SK-N-MC (cell line): ENCODE data around the gene GATA1.
"Not testable (repeated sequence)": the region's sequence is repeated elsewhere in the genome, so short reads cannot be mapped to it uniquely, and the experiment has no call there.

Experiments used
- DNase-seq: peaks from one replicate; pipeline ENCODE4 v3.0.0-alpha.2; 2011; ENCODE audit warnings: low read depth, low spot score
- H3K27ac ChIP-seq: fragments of 200-600 bp; sonication (generic); 2 replicates; pipeline ENCODE4 v1.5.1; 2016; ENCODE audit warnings: mixed run types
- H3K36me3 ChIP-seq: fragments of 200-600 bp; sonication (generic); 2 replicates; pipeline ENCODE4 v1.6.1; 2017; ENCODE audit warnings: antibody characterized with exemption, low read length, mixed read lengths; ENCODE audit not compliant: insufficient read depth
- H3K4me3 ChIP-seq: fragments of 200-600 bp; sonication (generic); 2 replicates; pipeline ENCODE4 v1.5.1; 2016
- H3K9ac ChIP-seq: fragments of 200-600 bp; sonication (generic); 2 replicates; pipeline ENCODE4 v1.8.0; 2017; ENCODE audit warnings: mixed run types, mixed read lengths; ENCODE audit not compliant: insufficient read length
- H3K9me3 ChIP-seq: fragments of 200-600 bp; sonication (generic); 2 replicates; pipeline ENCODE4 v1.6.1; 2017; ENCODE audit warnings: low read depth, mild to moderate bottlenecking, antibody characterized with exemption, low read length, moderate library complexity, mixed read lengths
- EZH2 ChIP-seq: fragments of 200-600 bp; sonication (generic); IDR thresholded peaks from one replicate; pipeline ENCODE4 v1.6.1; 2017; ENCODE audit warnings: antibody characterized with exemption
- FOXP2 ChIP-seq: optimal IDR thresholded peaks from 2 replicates; pipeline ENCODE3; 2011; ENCODE audit warnings: mild to moderate bottlenecking, moderate library complexity; ENCODE audit not compliant: insufficient read depth; ENCODE audit errors: extremely low read length, control extremely low read depth
- POLR2AphosphoS5 ChIP-seq: IDR thresholded peaks from 2 replicates; pipeline ENCODE4 v1.6.1; 2012; ENCODE audit warnings: mild to moderate bottlenecking, low read depth, low read length, borderline replicate concordance

GATA1 gene

GRCh38 chrX:48818098-48818497, 31.7 kb downstream of the GATA1 start:
- Histone ChIP-seq H3K27ac (no peak overlapping the region), H3K9ac (no peak overlapping the region), H3K9me3 (no peaks in the 10 kb centered on the region), H3K4me3 (no peak overlapping the region), H3K36me3 (no peaks in the 10 kb centered on the region)
- DNase-seq = no peak
- no peak for TF ChIP-seq EZH2
- TF ChIP-seq POLR2AphosphoS5 = no peak
- TF ChIP-seq FOXP2 = no peak

- Histone ChIP-seq H3K36me3 (no peaks in the 10 kb centered on the region), H3K4me3 (no peak overlapping the region), H3K9me3 (no peaks in the 10 kb centered on the region), H3K9ac (no peak overlapping the region), H3K27ac (no peak overlapping the region)
- DNase-seq = no peak
- TF ChIP-seq FOXP2 = no peak
- TF ChIP-seq EZH2 = no peak
- no peak for TF ChIP-seq POLR2AphosphoS5
Measured at GRCh38 chrX:48818866-48819265, 32.5 kb downstream of the GATA1 start.

- H3K27ac ChIP-seq, DNase-seq, H3K9me3 ChIP-seq, H3K36me3 ChIP-seq, H3K9ac ChIP-seq, H3K4me3 ChIP-seq: not testable (repeated sequence)
Measured at GRCh38 chrX:48819394-48819793, 33.0 kb downstream of the GATA1 start.

DNA sequence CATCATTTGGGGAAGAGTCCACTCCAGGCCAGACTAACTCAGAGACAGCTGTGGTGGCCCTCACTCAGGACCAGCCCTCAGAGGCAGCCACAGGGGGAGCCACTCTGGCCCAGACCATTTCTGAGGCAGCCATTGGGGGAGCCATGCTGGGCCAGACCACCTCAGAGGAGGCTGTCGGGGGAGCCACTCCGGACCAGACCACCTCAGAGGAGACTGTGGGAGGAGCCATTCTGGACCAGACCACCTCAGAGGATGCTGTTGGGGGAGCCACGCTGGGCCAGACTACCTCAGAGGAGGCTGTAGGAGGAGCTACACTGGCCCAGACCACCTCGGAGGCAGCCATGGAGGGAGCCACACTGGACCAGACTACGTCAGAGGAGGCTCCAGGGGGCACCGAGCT, 36.7 kb downstream of the GATA1 start:
- H3K4me3 ChIP-seq = no peak overlapping the region
- DNase-seq = no peak
- no peak overlapping the region for H3K27ac ChIP-seq
- no peaks in the 10 kb centered on the region for H3K9me3 ChIP-seq
- TF ChIP-seq POLR2AphosphoS5 (no peak), FOXP2 (no peak), EZH2 (no peak)
- H3K9ac ChIP-seq = no peak overlapping the region
- H3K36me3 ChIP-seq = no peaks in the 10 kb centered on the region

DNA sequence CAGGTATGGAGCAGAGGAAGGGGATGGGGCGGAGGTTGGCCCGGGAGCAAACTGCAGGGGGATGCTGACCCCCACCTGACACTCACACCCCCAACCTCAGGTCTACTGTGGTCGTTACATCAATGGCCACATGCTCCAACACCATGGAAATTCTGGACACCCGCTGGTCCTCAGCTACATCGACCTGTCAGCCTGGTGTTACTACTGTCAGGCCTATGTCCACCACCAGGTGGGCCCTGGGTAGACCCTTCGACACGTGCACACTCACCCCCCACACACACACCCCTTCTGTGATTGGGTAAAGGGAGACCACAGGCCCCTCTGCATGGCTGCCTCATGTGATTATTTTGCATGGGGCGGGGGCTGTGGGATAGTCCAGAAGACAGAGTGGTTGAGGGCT, 37.7 kb downstream of the GATA1 start:
- TF ChIP-seq FOXP2 (no peak), EZH2 (no peak), POLR2AphosphoS5 (no peak)
- no peak overlapping the region for H3K9ac ChIP-seq
- no peaks in the 10 kb centered on the region for H3K9me3 ChIP-seq
- H3K27ac ChIP-seq = no peak overlapping the region
- DNase-seq = no peak
- H3K4me3 ChIP-seq = no peak overlapping the region
- no peaks in the 10 kb centered on the region for H3K36me3 ChIP-seq

DNA sequence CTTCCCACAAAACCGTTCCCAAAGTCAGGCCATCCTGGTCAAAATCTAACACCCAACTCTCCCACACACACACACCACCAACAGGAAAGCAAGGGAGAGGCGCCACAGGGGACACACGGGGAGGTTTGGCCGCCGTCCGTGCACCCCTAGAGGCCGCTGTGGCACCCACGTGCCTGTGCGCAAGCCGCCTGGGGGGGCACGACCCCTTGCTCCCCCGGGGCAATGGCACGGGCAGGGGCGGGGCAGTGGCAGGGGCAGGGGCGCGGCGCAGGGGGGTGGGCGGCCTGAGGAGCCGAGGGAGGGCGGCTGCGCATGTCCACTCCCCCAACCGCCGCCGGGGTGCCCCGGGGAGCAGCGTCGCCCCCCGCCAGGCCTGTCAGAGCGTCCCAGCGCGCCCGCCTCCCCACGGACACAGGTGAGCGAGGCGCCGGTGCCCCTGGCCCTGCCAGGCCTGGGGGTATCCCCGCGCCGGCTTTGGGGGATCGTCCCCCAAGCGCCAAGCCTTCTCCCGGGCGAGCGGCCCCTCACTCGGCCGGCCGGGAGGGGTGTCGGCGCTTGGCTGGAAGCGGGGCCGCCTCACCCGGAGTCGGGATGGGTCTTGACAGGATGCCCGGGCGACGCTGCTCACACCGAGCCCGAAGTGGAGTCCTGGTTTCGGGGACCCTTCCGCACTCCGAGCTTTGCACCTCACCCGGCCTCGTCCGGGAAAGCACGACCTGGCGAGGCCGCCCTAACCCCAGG, 39.9 kb downstream of the GATA1 start, which contains the start of gene ERAS:
ERAS (plus strand) TSS at position 379 of the 741 bp plus-strand sequence. CDS start 2,611 bp downstream, outside the sequence.
- TF ChIP-seq EZH2 (no peak), POLR2AphosphoS5 (no peak), FOXP2 (no peak)
- Histone ChIP-seq H3K9me3 (no peaks in the 10 kb centered on the region), H3K36me3 (no peaks in the 10 kb centered on the region), H3K27ac (no peak within 1 kb of the TSS), H3K9ac (no peak within 1 kb of the TSS), H3K4me3 (no peak within 1 kb of the TSS)
- no peak for DNase-seq

DNA sequence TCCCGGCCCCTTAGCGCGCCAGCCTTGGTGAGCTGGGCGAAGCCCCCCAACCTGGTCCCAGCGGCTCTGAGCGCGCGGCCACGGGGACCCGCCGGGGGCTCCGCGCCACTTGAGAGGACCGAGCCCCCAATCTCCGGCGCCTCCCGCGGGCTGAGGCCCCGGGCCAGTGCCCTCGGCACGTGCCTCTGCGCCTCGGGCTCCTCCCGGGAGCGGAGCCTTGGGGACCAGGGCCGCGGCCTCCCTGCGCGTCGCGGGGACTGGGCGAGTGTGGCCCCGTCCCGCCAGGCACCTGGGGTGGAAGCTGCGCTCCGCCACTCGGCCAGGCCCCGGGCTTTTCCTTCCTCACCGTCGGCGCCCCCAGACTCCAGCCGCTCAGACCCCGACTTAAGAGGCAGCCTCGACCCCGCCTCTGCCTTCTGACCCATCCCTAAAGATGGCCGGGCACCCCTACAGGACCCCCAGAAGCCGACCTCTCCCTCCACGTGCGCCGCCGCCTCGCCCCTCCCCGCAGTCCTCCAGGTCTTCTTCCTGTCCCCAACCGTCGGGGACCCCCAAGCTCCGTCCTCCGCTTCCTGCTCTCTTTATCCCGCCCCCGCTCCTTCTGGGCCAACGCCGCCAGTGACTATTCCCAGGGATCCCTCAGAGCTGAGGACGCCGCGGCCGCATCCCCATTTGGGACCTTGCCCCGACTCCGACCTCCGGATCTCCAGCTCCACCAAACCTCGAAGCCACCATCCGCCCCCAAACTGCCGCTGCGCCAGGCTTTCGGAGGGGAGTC, 40.7 kb downstream of the GATA1 start:
- Histone ChIP-seq H3K9me3 (no peaks in the 10 kb centered on the region), H3K36me3 (no peaks in the 10 kb centered on the region), H3K9ac (no peak overlapping the region), H3K27ac (no peak overlapping the region), H3K4me3 (no peak overlapping the region)
- DNase-seq = no peak
- no peak for TF ChIP-seq FOXP2
- no peak for TF ChIP-seq POLR2AphosphoS5
- TF ChIP-seq EZH2 = no peak

DNA sequence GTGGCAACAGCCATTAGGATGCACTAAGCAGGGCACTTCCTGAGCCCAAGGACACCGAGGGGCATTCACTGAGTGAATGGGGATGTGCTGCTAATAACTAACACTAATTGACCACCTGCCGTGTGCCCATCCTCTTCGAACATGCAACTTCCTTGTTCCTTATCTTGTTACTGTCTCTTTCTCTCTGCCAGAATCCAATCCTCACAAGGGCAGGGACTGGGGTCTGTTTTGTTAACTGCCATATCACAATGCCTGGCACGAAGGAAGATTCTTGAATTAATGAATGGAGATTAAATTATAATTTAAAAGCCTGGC, 41.2 kb downstream of the GATA1 start:
- no peaks in the 10 kb centered on the region for H3K9me3 ChIP-seq
- no peak for TF ChIP-seq FOXP2
- no peak for TF ChIP-seq POLR2AphosphoS5
- no peak for TF ChIP-seq EZH2
- H3K9ac ChIP-seq = no peak overlapping the region
- DNase-seq = no peak
- no peak overlapping the region for H3K4me3 ChIP-seq
- H3K27ac ChIP-seq = no peak overlapping the region
- H3K36me3 ChIP-seq = no peaks in the 10 kb centered on the region
